ENCODE measurements around the gene TMEM132C. TPM values are rescaled to one million over a fixed set of nuclear protein-coding genes. Genes with fewer than 3 reads are reported as not detected.

Gene TMEM132C
- total and polyA plus RNA-seq, 2 donors (not counting 1 experiment from before 2014, with no cell fraction given): not detected

GRCh38 chr12:128548949-128549348 is 282.0 kb downstream of the TMEM132C start:
- Mint-ChIP-seq H3K4me1 (no peaks in the 10 kb centered on the region), H3K27ac (no peak overlapping the region), H3K27me3 (no peaks in the 10 kb centered on the region), H3K9me3 (ENCODE audit: insufficient read depth) (no peaks in the 10 kb centered on the region), H3K4me3 (no peak overlapping the region)
- H3K9ac ChIP-seq (ENCODE audit: low read length): no peak overlapping the region
- ATAC-seq (ENCODE audit: low read depth) (no peak), DNase-seq (no peak)
- ChIA-PET CTCF (no interaction called here), POLR2A (no interaction called here)
- no peak for TF ChIP-seq EZH2 (IDR thresholded peaks at IDR 0.05; ENCODE audit: borderline replicate concordance, insufficient read depth, low read depth, low read length, poor library complexity, severe bottlenecking)
- TF ChIP-seq CTCF (IDR thresholded peaks at IDR 0.05): no peak
- WGBS (ENCODE audit: insufficient coverage): 60% methylated on average over 3 of the region's 3 CpGs
- H3K27me3 ChIP-seq (replicated peaks in 1 of 4; ENCODE audit: control extremely low read depth in 1 of 4, control insufficient read depth in 3 of 4, insufficient read depth in 4 of 4, low read length in 3 of 4): no peaks in the 10 kb centered on the region
- no peaks in the 10 kb centered on the region for H3K36me3 ChIP-seq (replicated peaks in 1 of 2; ENCODE audit: control extremely low read depth in 1 of 2, control insufficient read depth in 1 of 2, extremely low read depth in 1 of 2, insufficient read depth in 2 of 2, low read length in 1 of 2)
- intact Hi-C loops (cut with micrococcal nuclease): no loop called here
- peaks cover 0 to 6% (median 0%) of the 10 kb centered on the region in 3 donors for H3K9me3 ChIP-seq (ENCODE audit: control extremely low read depth in 1 of 3, control insufficient read depth in 2 of 3, insufficient read depth in 1 of 3, low read length in 2 of 3)
- H3K27ac ChIP-seq (ENCODE audit: low read length in 2 of 2): no peak overlapping the region
- H3K4me1 ChIP-seq (ENCODE audit: control insufficient read depth in 2 of 2, insufficient read depth in 2 of 2, low read length in 2 of 2): no peaks in the 10 kb centered on the region
- no peaks in the 10 kb centered on the region for H4K20me1 ChIP-seq (ENCODE audit: control insufficient read depth, insufficient read depth, low read length, poor library complexity, severe bottlenecking)
- H2AFZ ChIP-seq (ENCODE audit: insufficient read depth, low read depth, low read length, poor library complexity, severe bottlenecking): no peak overlapping the region
- H3K79me2 ChIP-seq (ENCODE audit: control insufficient read depth, insufficient read depth, low read length): no peaks in the 10 kb centered on the region
- H3K4me2 ChIP-seq (replicated peaks; ENCODE audit: low read depth, low read length, poor library complexity, severe bottlenecking): no peak overlapping the region
- no peak overlapping the region for H3K4me3 ChIP-seq (ENCODE audit: control extremely low read depth in 1 of 5, extremely low read depth in 1 of 5, insufficient read depth in 1 of 5, low read depth in 2 of 5, low read length in 4 of 5)

- CTCF ChIA-PET: no interaction called here
- Mint-ChIP-seq H3K27ac (no peak overlapping the region), H3K9me3 (ENCODE audit: insufficient read depth) (no peaks in the 10 kb centered on the region), H3K27me3 (no peaks in the 10 kb centered on the region), H3K4me3 (no peak overlapping the region), H3K4me1 (no peaks in the 10 kb centered on the region)
- no peak overlapping the region for H3K27ac ChIP-seq (ENCODE audit: low read length in 2 of 2)
- H3K4me3 ChIP-seq (ENCODE audit: control extremely low read depth in 1 of 5, extremely low read depth in 1 of 5, insufficient read depth in 1 of 5, low read depth in 2 of 5, low read length in 4 of 5): no peak overlapping the region
- POLR2A ChIA-PET: no interaction called here
- H3K4me1 ChIP-seq (ENCODE audit: control insufficient read depth in 2 of 2, insufficient read depth in 2 of 2, low read length in 2 of 2): no peaks in the 10 kb centered on the region
- intact Hi-C loops (cut with micrococcal nuclease): no loop called here
- H3K79me2 ChIP-seq (ENCODE audit: control insufficient read depth, insufficient read depth, low read length): no peaks in the 10 kb centered on the region
- DNase-seq (no peak), ATAC-seq (ENCODE audit: low read depth) (no peak)
- H3K27me3 ChIP-seq (replicated peaks in 1 of 4; ENCODE audit: control extremely low read depth in 1 of 4, control insufficient read depth in 3 of 4, insufficient read depth in 4 of 4, low read length in 3 of 4): no peaks in the 10 kb centered on the region
- peaks cover 0 to 6% (median 0%) of the 10 kb centered on the region in 3 donors for H3K9me3 ChIP-seq (ENCODE audit: control extremely low read depth in 1 of 3, control insufficient read depth in 2 of 3, insufficient read depth in 1 of 3, low read length in 2 of 3)
- H3K9ac ChIP-seq (ENCODE audit: low read length): no peak overlapping the region
- TF ChIP-seq EZH2 (IDR thresholded peaks at IDR 0.05; ENCODE audit: borderline replicate concordance, insufficient read depth, low read depth, low read length, poor library complexity, severe bottlenecking) (no peak), CTCF (IDR thresholded peaks at IDR 0.05) (no peak)
- H3K4me2 ChIP-seq (replicated peaks; ENCODE audit: low read depth, low read length, poor library complexity, severe bottlenecking): no peak overlapping the region
- H3K36me3 ChIP-seq (replicated peaks in 1 of 2; ENCODE audit: control extremely low read depth in 1 of 2, control insufficient read depth in 1 of 2, extremely low read depth in 1 of 2, insufficient read depth in 2 of 2, low read length in 1 of 2): no peaks in the 10 kb centered on the region
- no peak overlapping the region for H2AFZ ChIP-seq (ENCODE audit: insufficient read depth, low read depth, low read length, poor library complexity, severe bottlenecking)
- no peaks in the 10 kb centered on the region for H4K20me1 ChIP-seq (ENCODE audit: control insufficient read depth, insufficient read depth, low read length, poor library complexity, severe bottlenecking)
- WGBS (ENCODE audit: insufficient coverage): 60% methylated on average over 6 of the region's 13 CpGs
Observed at GRCh38 chr12:128549601-128550218, 282.7 kb downstream of the TMEM132C start.

Data from B cell (primary cell).